HG02759 (cell line): ENCODE measurements around the gene LPGAT1.

ENCODE experiments used
- ATAC-seq: cut with Tn5 transposase; IDR thresholded peaks from one replicate; pipeline ENCODE4 v1.9.1; 2021; ENCODE audit warnings: mild to moderate bottlenecking, moderate library complexity; ENCODE audit not compliant: unreplicated experiment

The LPGAT1 gene

DNA sequence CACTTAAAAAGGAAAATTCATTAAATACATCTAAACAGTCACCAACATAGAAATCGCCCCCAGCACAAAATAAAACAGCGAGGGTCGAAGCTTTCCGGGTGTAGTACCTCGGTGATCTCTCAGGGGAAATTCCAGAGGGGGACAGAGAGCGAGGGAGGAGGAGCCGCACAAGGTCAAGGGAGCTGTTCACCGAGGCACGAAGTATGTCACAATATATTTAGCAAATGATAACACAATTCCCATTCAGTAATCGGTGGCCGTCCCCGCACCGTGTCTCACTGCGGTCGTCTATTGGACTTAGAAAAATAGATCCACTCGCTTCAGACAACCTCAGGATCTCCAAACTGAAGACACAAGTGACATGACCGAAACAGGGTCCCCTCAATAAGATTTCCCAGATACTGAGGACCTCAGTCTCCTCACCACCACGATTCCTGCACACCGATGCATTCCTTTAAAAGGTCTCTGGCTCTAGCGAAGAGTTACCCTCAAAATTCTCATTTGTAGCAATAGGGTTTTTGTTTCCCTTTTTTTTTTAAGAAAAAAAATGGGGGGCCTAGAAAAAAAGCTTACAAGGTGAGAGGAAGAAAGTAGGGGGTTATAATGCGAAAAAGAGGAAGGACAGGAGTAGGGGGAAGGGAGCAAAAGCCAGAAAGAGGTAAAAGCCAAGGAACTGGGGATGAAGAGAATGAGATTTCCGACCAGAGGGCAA is 1.1 kb downstream of the LPGAT1 start:
- ATAC-seq = no peak

DNA sequence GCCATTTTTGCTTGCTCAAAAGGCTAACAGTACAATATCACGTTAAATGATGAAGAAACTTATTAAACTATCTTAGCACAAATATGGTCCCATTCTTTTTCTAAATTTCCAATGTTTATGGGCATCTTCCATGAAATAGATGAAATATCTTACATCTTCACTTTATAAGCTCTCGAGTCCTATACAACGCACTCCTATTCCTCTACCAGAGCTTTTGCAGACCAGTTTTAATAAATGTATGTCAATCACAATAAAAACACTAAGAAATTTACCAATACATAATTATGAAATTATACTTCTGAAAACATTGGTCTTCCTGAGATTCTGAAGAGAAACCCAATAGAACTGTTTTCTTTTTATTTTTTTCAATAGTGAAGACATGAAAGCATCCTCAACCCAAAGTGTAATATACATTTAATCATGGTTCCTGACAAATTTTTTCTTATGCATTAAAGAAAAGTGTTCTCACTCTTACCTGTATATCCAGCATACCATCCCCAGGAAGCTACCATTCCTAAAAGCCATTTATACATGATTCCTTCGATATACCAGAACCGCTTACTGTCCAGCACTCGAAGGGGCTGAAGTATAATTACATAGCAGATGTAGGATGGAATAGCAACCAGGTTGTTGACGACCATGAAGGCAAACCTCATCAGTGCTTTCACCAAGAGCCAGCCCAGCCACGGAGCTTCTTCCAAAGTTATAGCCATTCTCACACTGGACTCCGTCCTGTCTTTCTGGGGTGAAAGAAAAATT is 1.8 kb downstream of the LPGAT1 start:
- ATAC-seq = no peak

DNA sequence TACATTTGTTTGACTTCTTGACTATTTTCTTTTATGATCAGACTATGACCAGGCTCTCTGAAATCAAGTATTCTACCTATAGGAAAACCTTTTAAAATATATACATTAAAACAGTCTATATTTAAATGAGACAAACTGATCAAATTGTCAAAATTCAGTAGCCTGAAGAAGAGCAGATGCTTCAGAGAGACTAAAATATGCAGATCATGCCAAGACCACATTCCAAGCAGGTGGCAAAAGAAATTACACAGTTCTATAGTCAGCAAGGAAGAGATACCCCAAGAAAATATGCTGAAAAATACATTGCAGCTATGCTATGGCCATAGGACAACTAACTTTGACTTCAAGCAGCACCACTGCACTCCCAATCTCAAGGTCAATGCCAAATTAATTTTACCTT is 3.5 kb downstream of the LPGAT1 start:
- ATAC-seq = no peak

DNA sequence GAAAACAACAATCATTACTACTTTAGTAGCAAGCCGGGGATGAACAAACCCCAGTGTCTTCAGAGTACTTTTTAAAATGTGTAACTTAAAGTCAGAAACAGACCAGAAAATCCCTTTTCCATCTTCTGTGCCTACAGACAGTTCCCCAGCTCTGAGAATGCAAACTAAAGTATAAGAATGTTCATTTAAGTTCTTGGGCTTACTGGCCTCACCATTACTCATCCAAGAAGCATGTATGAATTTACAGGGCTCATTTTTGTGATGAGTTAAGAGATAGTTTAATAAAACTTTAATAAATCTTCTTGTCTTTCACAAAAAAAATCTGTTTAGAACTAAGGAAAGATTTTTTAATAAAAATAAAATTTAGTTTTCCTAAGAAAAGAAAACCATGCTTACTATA is 4.6 kb downstream of the LPGAT1 start:
- no peak for ATAC-seq

GRCh38 chr1:211822677-211823407 is 7.7 kb downstream of the LPGAT1 start:
- ATAC-seq = no peak

DNA sequence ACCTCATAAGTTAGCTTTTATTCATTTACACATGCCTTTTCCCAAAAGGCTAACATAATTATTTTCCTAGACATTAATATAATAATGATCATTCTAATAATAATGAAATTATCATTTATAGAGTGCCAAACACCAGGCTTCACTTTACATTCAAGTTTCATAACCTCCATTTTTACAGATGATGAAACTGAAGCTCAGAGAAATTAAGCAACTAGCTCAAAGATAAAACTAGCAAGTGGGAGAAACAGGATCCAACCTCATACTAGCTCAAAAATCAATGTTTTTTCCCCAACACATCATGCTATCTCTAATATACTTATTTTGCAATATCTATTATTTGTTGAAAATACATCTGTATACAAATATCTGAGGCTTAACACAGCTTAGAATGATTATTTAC is 14.0 kb downstream of the LPGAT1 start:
- ATAC-seq = no peak

GRCh38 chr1:211814313-211814712 is 16.2 kb downstream of the LPGAT1 start:
- ATAC-seq = no peak

DNA sequence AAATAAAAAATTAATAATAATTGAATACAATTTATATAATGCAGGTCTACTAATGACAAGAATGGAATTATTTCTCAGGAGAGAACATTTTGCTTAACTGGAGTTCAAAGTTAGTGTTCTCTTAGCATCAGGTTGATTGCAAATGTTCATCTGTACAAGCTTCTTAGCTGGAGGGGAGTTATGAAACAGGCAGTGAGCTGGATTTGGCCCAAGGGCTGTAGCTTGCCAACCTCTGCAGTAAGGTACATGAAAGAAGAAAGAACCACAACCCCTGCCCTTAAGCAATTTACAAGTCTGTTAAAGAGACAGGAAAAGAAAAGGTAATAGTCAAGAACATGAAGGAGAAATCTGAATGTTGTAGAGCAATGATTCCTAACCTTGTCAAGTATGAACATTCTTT is 17.0 kb downstream of the LPGAT1 start:
- ATAC-seq = no peak

DNA sequence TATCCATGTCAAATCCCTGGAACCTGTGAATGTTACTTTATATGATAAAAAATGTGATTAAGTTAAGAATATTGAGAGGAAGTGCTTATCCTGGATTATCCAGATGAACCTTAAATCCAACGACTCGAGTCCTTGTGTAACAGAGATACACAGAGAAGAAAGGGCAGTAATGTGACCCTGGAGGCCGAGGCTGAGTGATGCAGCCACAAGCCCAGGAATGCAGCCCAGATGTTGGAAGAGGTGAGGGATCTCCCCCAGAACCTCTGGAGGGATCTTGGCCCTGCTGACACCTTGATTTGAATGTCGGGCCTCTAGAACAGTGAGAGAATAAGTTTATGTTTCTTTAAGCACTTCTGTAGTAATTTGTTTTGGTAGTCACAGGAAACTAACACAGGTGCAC is 18.0 kb downstream of the LPGAT1 start:
- ATAC-seq = no peak

DNA sequence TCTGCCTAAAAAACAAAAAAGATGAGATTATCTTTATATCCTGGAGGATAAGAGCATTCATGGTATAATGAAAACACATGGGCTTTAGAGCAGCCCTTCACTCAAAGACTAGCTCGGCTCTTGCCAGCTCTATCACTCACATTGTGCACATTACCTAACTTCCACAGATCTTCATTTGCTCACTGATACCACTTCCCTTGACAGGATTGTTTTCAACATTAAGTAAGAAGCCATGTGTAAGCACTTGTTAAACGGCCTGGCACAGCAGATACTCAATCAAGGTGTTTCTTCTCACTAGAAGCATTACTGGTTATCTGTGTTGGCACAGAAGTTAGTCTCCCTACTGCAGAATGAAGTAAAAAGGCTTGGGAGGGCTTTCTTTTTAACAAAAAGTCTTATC is 18.7 kb downstream of the LPGAT1 start:
- no peak for ATAC-seq

GRCh38 chr1:211811126-211811525 is 19.4 kb downstream of the LPGAT1 start:
- no peak for ATAC-seq

DNA sequence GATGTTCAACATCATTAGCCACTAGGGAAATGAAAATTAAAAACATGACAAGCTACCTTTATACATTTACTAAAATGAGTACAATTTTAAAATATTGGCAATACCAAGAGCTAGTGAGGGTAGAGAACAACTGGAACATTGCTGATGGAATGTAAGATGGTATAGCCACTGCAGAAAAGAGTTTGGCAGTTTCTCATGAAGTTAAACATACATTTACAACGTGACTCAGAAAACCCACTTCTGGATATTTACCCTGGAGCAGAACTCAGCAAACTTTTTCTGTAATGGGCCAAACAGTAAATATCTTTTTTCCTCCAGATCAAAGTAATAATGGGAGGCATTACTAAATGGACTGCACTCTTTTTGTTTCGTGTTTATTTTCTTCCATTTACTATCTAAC is 22.1 kb downstream of the LPGAT1 start:
- no peak for ATAC-seq

- no peak for ATAC-seq
Observed at GRCh38 chr1:211804915-211805314, 25.6 kb downstream of the LPGAT1 start.

- no peak for ATAC-seq
Observed at GRCh38 chr1:211800925-211801607, 29.5 kb downstream of the LPGAT1 start.

DNA sequence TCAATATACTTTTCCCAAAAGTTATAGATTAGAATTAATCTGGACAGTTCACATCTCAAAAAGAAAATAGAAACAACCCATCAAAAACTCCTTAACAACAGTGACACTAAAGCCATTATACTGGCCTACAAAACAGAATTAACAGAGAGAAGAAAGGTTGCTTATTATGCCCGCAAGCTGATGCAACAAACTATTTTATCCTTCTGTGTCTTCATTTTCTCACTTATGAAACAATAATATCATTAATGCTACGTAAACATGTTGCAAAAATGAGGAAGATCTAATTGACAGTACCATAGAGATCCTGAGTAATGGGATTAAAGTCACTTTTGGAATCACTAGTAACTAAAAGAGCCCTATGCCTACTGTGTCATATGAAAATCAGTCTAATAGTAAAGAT is 32.6 kb downstream of the LPGAT1 start:
- no peak for ATAC-seq

- ATAC-seq = no peak
Observed at GRCh38 chr1:211791979-211792378, 38.6 kb downstream of the LPGAT1 start.

- ATAC-seq = no peak
Observed at GRCh38 chr1:211789641-211790464, 40.7 kb downstream of the LPGAT1 start.

GRCh38 chr1:211788626-211789025 is 41.9 kb downstream of the LPGAT1 start:
- no peak for ATAC-seq

DNA sequence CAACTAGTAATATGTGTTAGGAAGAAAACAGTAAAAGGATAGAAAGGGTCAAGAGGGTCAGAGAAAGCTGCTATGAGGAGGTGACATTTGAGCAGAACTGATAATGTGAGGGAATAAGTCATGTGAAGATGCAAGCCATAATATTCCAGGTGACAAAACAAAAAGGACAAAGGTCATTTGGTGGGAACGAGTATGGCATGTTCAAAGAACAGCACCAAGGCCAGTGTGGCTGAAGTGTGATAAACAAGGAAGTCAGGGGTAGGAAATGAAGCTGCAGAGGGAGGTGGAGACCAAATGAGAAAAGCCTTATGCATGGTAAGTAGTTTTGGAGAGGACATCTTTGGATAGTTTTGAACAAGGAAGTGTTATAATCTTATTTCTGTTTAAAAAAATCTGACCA is 46.7 kb downstream of the LPGAT1 start:
- ATAC-seq = no peak

GRCh38 chr1:211783266-211783665 is 47.3 kb downstream of the LPGAT1 start:
- ATAC-seq = no peak
